Measurements from ENCODE around the gene TP53TG5.

GRCh38 chr20:45391559-45391958, 13.4 kb upstream of the TP53TG5 start:
- TF ChIP-seq CTCF (IDR thresholded peaks at IDR 0.05) = no peak
- no peak for TF ChIP-seq POLR2A (IDR thresholded peaks at IDR 0.05)

Measured in uterus (tissue), 2 donors.